Measurements from ENCODE around the gene FGB. TPM values are rescaled to one million over a fixed set of nuclear protein-coding genes. Genes with fewer than 3 reads are reported as not detected.

The FGB gene
- polyA plus RNA-seq, 2 of the 4 experiments (the other 2 are of a cell fraction) = 13.8 to 169 TPM

DNA sequence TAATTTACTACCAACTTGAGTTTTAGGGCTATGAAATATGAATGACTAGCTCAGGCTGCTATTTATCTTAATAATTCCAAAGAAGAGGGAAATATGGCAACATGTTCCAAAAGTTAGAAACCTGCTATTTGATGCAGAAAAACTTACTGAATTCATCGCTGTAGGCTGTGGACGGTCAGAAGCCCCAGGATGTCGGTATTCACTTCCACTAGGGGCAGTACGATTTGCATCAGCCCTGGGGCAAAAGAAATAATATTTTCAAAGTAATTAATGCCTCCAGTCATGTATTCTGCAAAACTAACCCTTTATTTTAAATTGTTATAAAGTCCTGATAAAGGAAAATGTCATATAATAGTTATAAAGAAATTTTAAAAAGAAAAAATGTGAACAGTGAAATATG, 17.1 kb upstream of the FGB start:
- no peak for FAIRE-seq
- no peak for TF ChIP-seq GATA3 (IDR thresholded peaks at IDR 0.05; ENCODE audit: borderline replicate concordance)
- TF ChIP-seq, protein P1, sequence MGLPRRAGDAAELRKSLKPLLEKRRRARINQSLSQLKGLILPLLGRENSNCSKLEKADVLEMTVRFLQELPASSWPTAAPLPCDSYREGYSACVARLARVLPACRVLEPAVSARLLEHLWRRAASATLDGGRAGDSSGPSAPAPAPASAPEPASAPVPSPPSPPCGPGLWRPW (IDR thresholded peaks at IDR 0.05) = no peak
- no peak for TF ChIP-seq SREBF2 (IDR thresholded peaks at IDR 0.05)
- no peak for TF ChIP-seq JUN (IDR thresholded peaks at IDR 0.05)
- no peak for TF ChIP-seq HOXB13 (CRISPR knock-in tag; IDR thresholded peaks at IDR 0.05; ENCODE audit: low read depth)
- TF ChIP-seq, protein P2, sequence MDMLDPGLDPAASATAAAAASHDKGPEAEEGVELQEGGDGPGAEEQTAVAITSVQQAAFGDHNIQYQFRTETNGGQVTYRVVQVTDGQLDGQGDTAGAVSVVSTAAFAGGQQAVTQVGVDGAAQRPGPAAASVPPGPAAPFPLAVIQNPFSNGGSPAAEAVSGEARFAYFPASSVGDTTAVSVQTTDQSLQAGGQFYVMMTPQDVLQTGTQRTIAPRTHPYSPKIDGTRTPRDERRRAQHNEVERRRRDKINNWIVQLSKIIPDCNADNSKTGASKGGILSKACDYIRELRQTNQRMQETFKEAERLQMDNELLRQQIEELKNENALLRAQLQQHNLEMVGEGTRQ (IDR thresholded peaks at IDR 0.05) = no peak
- TF ChIP-seq, protein P3, sequence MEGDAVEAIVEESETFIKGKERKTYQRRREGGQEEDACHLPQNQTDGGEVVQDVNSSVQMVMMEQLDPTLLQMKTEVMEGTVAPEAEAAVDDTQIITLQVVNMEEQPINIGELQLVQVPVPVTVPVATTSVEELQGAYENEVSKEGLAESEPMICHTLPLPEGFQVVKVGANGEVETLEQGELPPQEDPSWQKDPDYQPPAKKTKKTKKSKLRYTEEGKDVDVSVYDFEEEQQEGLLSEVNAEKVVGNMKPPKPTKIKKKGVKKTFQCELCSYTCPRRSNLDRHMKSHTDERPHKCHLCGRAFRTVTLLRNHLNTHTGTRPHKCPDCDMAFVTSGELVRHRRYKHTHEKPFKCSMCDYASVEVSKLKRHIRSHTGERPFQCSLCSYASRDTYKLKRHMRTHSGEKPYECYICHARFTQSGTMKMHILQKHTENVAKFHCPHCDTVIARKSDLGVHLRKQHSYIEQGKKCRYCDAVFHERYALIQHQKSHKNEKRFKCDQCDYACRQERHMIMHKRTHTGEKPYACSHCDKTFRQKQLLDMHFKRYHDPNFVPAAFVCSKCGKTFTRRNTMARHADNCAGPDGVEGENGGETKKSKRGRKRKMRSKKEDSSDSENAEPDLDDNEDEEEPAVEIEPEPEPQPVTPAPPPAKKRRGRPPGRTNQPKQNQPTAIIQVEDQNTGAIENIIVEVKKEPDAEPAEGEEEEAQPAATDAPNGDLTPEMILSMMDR (IDR thresholded peaks at IDR 0.05) = no peak
- no peak for TF ChIP-seq ZFP36 (IDR thresholded peaks at IDR 0.05; ENCODE audit: borderline replicate concordance, partially characterized antibody)
- TF ChIP-seq POLR2A (IDR thresholded peaks at IDR 0.05; ENCODE audit: low read length) = no peak
- TF ChIP-seq, protein P4, sequence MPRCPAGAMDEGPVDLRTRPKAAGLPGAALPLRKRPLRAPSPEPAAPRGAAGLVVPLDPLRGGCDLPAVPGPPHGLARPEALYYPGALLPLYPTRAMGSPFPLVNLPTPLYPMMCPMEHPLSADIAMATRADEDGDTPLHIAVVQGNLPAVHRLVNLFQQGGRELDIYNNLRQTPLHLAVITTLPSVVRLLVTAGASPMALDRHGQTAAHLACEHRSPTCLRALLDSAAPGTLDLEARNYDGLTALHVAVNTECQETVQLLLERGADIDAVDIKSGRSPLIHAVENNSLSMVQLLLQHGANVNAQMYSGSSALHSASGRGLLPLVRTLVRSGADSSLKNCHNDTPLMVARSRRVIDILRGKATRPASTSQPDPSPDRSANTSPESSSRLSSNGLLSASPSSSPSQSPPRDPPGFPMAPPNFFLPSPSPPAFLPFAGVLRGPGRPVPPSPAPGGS (IDR thresholded peaks at IDR 0.05) = no peak
- TF ChIP-seq, protein P5, sequence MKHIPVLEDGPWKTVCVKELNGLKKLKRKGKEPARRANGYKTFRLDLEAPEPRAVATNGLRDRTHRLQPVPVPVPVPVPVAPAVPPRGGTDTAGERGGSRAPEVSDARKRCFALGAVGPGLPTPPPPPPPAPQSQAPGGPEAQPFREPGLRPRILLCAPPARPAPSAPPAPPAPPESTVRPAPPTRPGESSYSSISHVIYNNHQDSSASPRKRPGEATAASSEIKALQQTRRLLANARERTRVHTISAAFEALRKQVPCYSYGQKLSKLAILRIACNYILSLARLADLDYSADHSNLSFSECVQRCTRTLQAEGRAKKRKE (CRISPR knock-in tag; IDR thresholded peaks at IDR 0.05; ENCODE audit: low read depth) = no peak
- TF ChIP-seq MAFK (IDR thresholded peaks at IDR 0.05; ENCODE audit: partially characterized antibody) = no peak
- no peak for TF ChIP-seq RARB (CRISPR knock-in tag; IDR thresholded peaks at IDR 0.05)
- TF ChIP-seq CBX2 (IDR thresholded peaks at IDR 0.05; ENCODE audit: borderline replicate concordance, low read depth) = no peak
- ChIA-PET POLR2A (no interaction called here), CTCF (interaction anchor here (2.1 kb wide), 1 partner anchor 73 kb away, joined by 6 read pairs; no protein-coding TSS in a partner anchor)
- ATAC-seq = no peak
- no peak overlapping the region for H3K4me2 ChIP-seq
- H3K9me3 ChIP-seq = no peaks in the 10 kb centered on the region
- no peak overlapping the region for H3K4me3 ChIP-seq
- DNase-seq (ENCODE audit: low read depth in 1 of 2, low spot score in 1 of 2) = no peak
- H3K27ac ChIP-seq = no peak overlapping the region
- H3K4me1 ChIP-seq = peaks cover 9% of the 10 kb centered on the region; the same call in 1 of the 3 replicates
- WGBS (ENCODE audit: missing lambda C conversion rate) = 79% methylated on average over 4 of the region's 4 CpGs

DNA sequence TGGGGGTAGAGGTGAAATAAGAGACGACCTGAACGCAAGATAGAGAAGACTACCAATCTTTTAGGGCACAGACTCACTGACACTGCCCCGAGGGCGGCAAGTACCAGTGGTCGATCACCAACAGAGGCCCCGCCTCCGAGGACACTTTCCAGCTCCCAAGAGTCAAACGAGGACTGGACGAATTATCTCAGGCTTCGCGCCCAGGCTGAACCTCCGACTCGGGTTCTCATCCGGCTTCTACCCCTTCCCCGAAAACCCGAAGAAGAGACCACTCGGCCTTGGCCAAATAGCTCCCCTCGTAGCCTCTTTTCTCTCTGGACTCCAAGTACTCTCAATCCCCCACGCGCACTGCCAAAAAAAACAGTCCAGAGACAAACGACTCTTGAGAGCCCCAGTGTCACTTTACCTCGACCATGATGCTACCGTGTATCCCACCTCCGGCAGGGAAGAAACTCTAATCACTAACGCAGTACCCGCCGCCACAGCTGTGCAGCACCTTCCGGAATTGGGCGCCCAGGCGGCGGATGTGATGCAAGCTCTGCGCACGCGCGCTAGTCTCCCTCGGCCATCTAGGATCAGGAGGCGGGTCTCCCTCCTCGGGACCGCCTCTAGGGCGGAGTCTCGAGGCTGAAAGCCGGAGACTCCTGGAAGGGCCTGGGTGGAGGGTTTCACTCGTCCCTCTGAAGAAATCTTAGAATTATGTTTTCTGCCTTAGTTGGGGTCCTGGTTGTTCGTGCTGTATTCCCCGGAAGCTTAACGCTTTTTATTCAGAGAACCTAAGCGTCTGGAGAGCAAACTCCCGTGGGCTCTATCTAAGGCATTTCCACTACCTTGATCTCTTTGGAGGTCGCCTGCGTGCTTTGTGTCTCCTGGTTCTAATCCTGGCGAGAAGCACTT, 12.7 kb upstream of the FGB start, which contains the start of gene PLRG1:
Gene PLRG1 (minus strand): TSS at position 507 of the 897 bp plus-strand sequence. CDS start 92 bp downstream, at position 415.
- WGBS (ENCODE audit: missing lambda C conversion rate) = under 1% methylated on average over 31 of the region's 51 CpGs
- peak; percentile 64 to 92 for DNase-seq (ENCODE audit: low read depth in 1 of 2, low spot score in 1 of 2)
- ATAC-seq = peak; percentile 98
- ChIA-PET POLR2A (interaction anchor here (0.8 to 0.9 kb wide), 3 partner anchors 14 to 77 kb away, joined by 4 to 6 read pairs (median 5); no protein-coding TSS in a partner anchor), CTCF (interaction anchor here (0.8 to 6.6 kb wide), 10 partner anchors 9 to 150 kb away, joined by 3 to 178 read pairs (median 4); no protein-coding TSS in a partner anchor)
- Histone ChIP-seq H3K27ac (peak within 1 kb of the TSS; percentile 79 to 91), H3K9me3 (no peaks in the 10 kb centered on the region), H3K4me3 (peak within 1 kb of the TSS; percentile 93), H3K4me2 (peak within 1 kb of the TSS; percentile 86), H3K4me1 (peaks cover 17% of the 10 kb centered on the region; the same call in 2 of the 3 replicates)
- TF ChIP-seq, protein P5 (CRISPR knock-in tag; IDR thresholded peaks at IDR 0.05; ENCODE audit: low read depth) = no peak
- TF ChIP-seq TP53 (CRISPR knock-in tag; IDR thresholded peaks at IDR 0.05) = no peak
- TF ChIP-seq, protein P4 (IDR thresholded peaks at IDR 0.05) = peak; percentile 72; the same call in 1 of the 3 replicates
- TF ChIP-seq ZSCAN20 (CRISPR knock-in tag; IDR thresholded peaks at IDR 0.05) = no peak
- no peak for TF ChIP-seq EP300 (IDR thresholded peaks at IDR 0.05)
- peak; percentile 45; the same call in 1 of the 2 replicates for TF ChIP-seq PHF8 (IDR thresholded peaks at IDR 0.05; ENCODE audit: borderline replicate concordance, low read depth)
- no peak for TF ChIP-seq RFX5 (IDR thresholded peaks at IDR 0.05)
- TF ChIP-seq KDM5A (IDR thresholded peaks at IDR 0.05) = 0 out of 2 replicates have a peak, but pooled peaks have one; percentile 23
- no peak for TF ChIP-seq RNF2 (IDR thresholded peaks at IDR 0.05; ENCODE audit: borderline replicate concordance, low read depth)
- TF ChIP-seq CEBPB (IDR thresholded peaks at IDR 0.05) = peak in 1 of 2 experiments; percentile 31; a peak in 1 of 4 replicates
- no peak for TF ChIP-seq CBX8 (IDR thresholded peaks at IDR 0.05)
- TF ChIP-seq JUN (IDR thresholded peaks at IDR 0.05) = peak; percentile 41 to 59; a peak in 3 of 5 replicates
- no peak for TF ChIP-seq NR3C1 (IDR thresholded peaks at IDR 0.05)
- TF ChIP-seq POLR2A (IDR thresholded peaks at IDR 0.05; ENCODE audit: low read length) = peak; percentile 79
- FAIRE-seq = no peak

Measured in A549 (cell line).